HepG2 (cell line): Measurements from ENCODE around the gene MYO1G. TPM values are rescaled to one million over a fixed set of nuclear protein-coding genes. Genes with fewer than 3 reads are reported as not detected.
A peak's percentile ranks its signal among the peaks of the same experiment; 100 is the strongest.

ENCODE experiments used
- ATAC-seq: fragments of 200-7000 bp; cut with Tn5 transposase; 3 replicates; pipeline ENCODE4 v1.9.1; 2020; ENCODE audit warnings: mild to moderate bottlenecking, moderate library complexity
- BruUV-seq: library from RNA; stranded (reverse); fragments of 400-500 nt; replicated peaks from 2 replicates; lab custom pipeline; 2021; lab: Mats Ljungman, UMichigan
- CTCF ChIA-PET: fragments of 300-600 bp; formaldehyde crosslinking; extraction: SDS; loops from one replicate; lab custom pipeline; 2021; ENCODE audit warnings: low total read pairs, inconsistent platforms, low intra/inter-chr PET ratio; lab: Yijun Ruan, JAX
- POLR2A ChIA-PET: fragments of 350-600 bp; sonication (Branson Sonifier 250); formaldehyde crosslinking; loops from one replicate; lab custom pipeline; 2020; ENCODE audit warnings: antibody characterized with exemption, inconsistent platforms; lab: Yijun Ruan, JAX
- DNase-seq: peaks from one replicate; pipeline ENCODE4 v3.0.0-alpha.2; 2015; ENCODE audit warnings: low spot score
- FAIRE-seq: peaks from 3 replicates; lab custom pipeline; 2011; peaks lifted over from hg19 to GRCh38; lab: Jason Lieb, UNC
- H2AFZ ChIP-seq: one replicate; pipeline ENCODE4 v1.6.1; 2011; ENCODE audit warnings: low read length, inconsistent platforms
- H3K27ac ChIP-seq: fragments of 300-600 bp; 3 replicates; pipeline ENCODE4 v1.8.0; 2011; ENCODE audit warnings: mixed run types, mild to moderate bottlenecking, mixed read lengths, low read length, inconsistent platforms; ENCODE audit not compliant: insufficient read depth; ENCODE audit errors: extremely low read length
- H3K27me3 ChIP-seq, 2 experiments: fragments of 200-600 bp in 1 of 2; 2 replicates in 1 of 2; 3 replicates in 1 of 2; pipeline versions ENCODE4 v1.6.0 to v1.8.0; 2011; ENCODE audit warnings: low read length in 2 of 2, mild to moderate bottlenecking in 2 of 2, moderate library complexity in 2 of 2, inconsistent platforms in 1 of 2; ENCODE audit not compliant: insufficient read depth in 2 of 2, control insufficient read depth in 1 of 2
- H3K36me3 ChIP-seq, 2 experiments: fragments of 200-600 bp in 1 of 2; replicated peaks in 1 of 2; 2 replicates in 1 of 2; 3 replicates in 1 of 2; pipeline versions ENCODE4 v1.5.1 to v1.8.0; 2011; ENCODE audit warnings: low read length in 2 of 2, inconsistent platforms in 1 of 2; ENCODE audit not compliant: insufficient read depth in 2 of 2, control insufficient read depth in 1 of 2
- H3K4me1 ChIP-seq: 2 replicates; pipeline ENCODE4 v1.5.1; 2012; ENCODE audit warnings: low read length, inconsistent platforms; ENCODE audit not compliant: insufficient read depth
- H3K4me2 ChIP-seq: 2 replicates; pipeline ENCODE4 v1.6.0; 2011; ENCODE audit warnings: low read depth, low read length, inconsistent platforms
- H3K4me3 ChIP-seq, 3 experiments: fragments of 200-600 bp in 1 of 3; sonication (generic), shearing (Covaris generic) in 1 of 3; replicated peaks in 1 of 3; 2 replicates each; pipeline ENCODE4 v1.5.1; 2011 to 2016; ENCODE audit warnings: low read length in 3 of 3, inconsistent platforms in 2 of 3, low read depth in 2 of 3, mild to moderate bottlenecking in 2 of 3, control low read depth in 1 of 3, mixed read lengths in 1 of 3; ENCODE audit not compliant: insufficient read depth in 1 of 3
- H3K79me2 ChIP-seq: one replicate; pipeline ENCODE4 v1.6.1; 2011; ENCODE audit warnings: low read length, inconsistent platforms; ENCODE audit not compliant: insufficient read depth
- H3K9ac ChIP-seq: 2 replicates; pipeline ENCODE4 v1.6.0; 2011; ENCODE audit warnings: mild to moderate bottlenecking, low read depth, low read length, inconsistent platforms; ENCODE audit not compliant: insufficient read depth
- H3K9me3 ChIP-seq: 2 replicates; pipeline ENCODE4 v1.5.1; 2012; ENCODE audit warnings: mild to moderate bottlenecking, low read length
- H4K20me1 ChIP-seq: 2 replicates; pipeline ENCODE4 v1.6.0; 2011; ENCODE audit warnings: inconsistent platforms, mild to moderate bottlenecking, low read length, moderate library complexity; ENCODE audit not compliant: insufficient read depth
- ARNTL ChIP-seq: sonication (generic); formaldehyde crosslinking; IDR thresholded peaks from 2 replicates; pipeline ENCODE4 v1.4.0; 2020; ENCODE audit warnings: mild to moderate bottlenecking, missing genetic modification reagents
- STAG1 ChIP-seq: sonication (generic); formaldehyde crosslinking; IDR thresholded peaks from 2 replicates; pipeline ENCODE4 v1.4.0; 2020; ENCODE audit warnings: missing genetic modification reagents
- ZNF329 ChIP-seq: sonication (generic); formaldehyde crosslinking; IDR thresholded peaks from 2 replicates; pipeline ENCODE4 v1.9.0; 2021; ENCODE audit warnings: low read depth, mild to moderate bottlenecking, missing genetic modification reagents
- ZNF572 ChIP-seq: sonication (generic); formaldehyde crosslinking; IDR thresholded peaks from 2 replicates; pipeline ENCODE4 v1.5.1; 2020; ENCODE audit warnings: mild to moderate bottlenecking, missing genetic modification reagents
- WGBS: methylation state at CpG from one replicate; pipeline ENCODE4 v1.1.6; 2017; ENCODE audit warnings: low lambda C conversion rate; 5-methylcytosine and 5-hydroxymethylcytosine counted together
- in situ Hi-C: cut with HindIII; loops from 2 replicates; pipeline ENCODE4 v1.10.0; 2017; ENCODE audit warnings: low pct_unique_long_range_greater_than_20kb; ENCODE audit not compliant: extremely low pct_ligation_motif_present
- intact Hi-C: fragments of 100-400 bp; cut with micrococcal nuclease; formaldehyde crosslinking; loops from one replicate; pipeline ENCODE4 v1.10.0; 2022; ENCODE audit not compliant: unreplicated experiment
- polyA plus RNA-seq, 8 experiments: library from polyadenylated mRNA; depleted of rRNA in 3 of 8; stranded (reverse) in 7 of 8; unstranded in 1 of 8; fragments of >200 nt; fragmentation: Illumina TruSeq in 4 of 8; extraction: Trizol in 4 of 8; gene quantifications; 2 replicates each; pipeline versions ENCODE4 v1.2.1 to v1.2.3, GENCODE V29; 2011 to 2016; ENCODE audit warnings: low read depth in 4 of 8, missing spikeins in 1 of 8, mixed read lengths in 1 of 8; ENCODE audit not compliant: insufficient read depth in 1 of 8
- total RNA-seq, 5 experiments: library from RNA; depleted of rRNA; stranded (reverse); fragments of >200 nt; fragmentation: Illumina TruSeq; extraction: Trizol; gene quantifications; 2 replicates each; pipeline ENCODE4 v1.2.3, GENCODE V29; 2016; ENCODE audit warnings: low read depth in 1 of 5
- TF ChIP-seq, protein P1 (sequence below): sonication (generic); formaldehyde crosslinking; IDR thresholded peaks from 2 replicates; pipeline ENCODE4 v1.5.0; 2020; ENCODE audit warnings: mild to moderate bottlenecking, missing genetic modification reagents, moderate library complexity

Gene MYO1G
- total and polyA plus RNA-seq, 2 of the 13 experiments (the other 11 are each of a cell fraction or from before 2014, with no cell fraction given): 0.29 to 1.1 TPM

DNA sequence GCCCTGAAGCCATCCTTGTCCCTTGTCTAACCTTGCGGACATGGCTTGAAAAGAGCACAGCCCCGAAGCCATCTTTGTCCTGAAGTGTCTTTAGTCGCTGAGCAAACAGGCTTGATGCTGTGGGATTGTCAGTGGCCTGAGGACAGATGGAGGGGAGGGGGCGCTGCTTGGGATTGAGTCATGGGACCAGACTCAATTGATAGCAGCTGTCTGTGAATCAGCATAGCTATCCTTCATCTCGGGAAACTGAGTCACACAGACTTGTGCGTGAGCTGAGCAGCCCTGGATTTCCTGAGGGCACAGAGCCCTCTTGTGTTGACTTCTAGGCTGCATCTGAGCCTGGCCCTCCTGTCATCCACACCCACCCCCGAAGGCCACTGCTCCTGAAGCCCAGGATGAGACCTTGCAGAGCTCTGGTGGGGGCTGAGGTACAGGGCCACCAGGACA is 14.4 kb downstream of the MYO1G start:
- no peaks in the 10 kb centered on the region for H3K9me3 ChIP-seq
- H3K27ac ChIP-seq: no peak overlapping the region
- ChIA-PET CTCF (interaction anchor here (5.0 kb wide), 1 partner anchor 171 kb away, joined by 35 read pairs; no protein-coding TSS in a partner anchor), POLR2A (no interaction called here)
- ATAC-seq (peak; percentile 45), FAIRE-seq (no peak), DNase-seq (no peak)
- peaks cover 1 to 11% of the 10 kb centered on the region in 2 experiments; a peak in 2 of 5 replicates for H3K27me3 ChIP-seq
- H3K79me2 ChIP-seq: no peaks in the 10 kb centered on the region
- H3K36me3 ChIP-seq: no peaks in the 10 kb centered on the region
- peak overlapping the region in 1 of 3 experiments; percentile 9; a peak in 1 of 6 replicates for H3K4me3 ChIP-seq
- H3K9ac ChIP-seq: no peak overlapping the region
- BruUV-seq: no TSS peak
- no peaks in the 10 kb centered on the region for H4K20me1 ChIP-seq
- in situ Hi-C loops (loop anchor here (25.0 kb wide), 1 partner anchor 298 kb away; no protein-coding TSS in a partner anchor), intact Hi-C loops (no loop called here)
- 90% methylated on average over 3 of the region's 7 CpGs for WGBS
- H3K4me1 ChIP-seq: peaks cover 26% of the 10 kb centered on the region
- no peak for TF ChIP-seq ARNTL (CRISPR knock-in tag)
- no peak for TF ChIP-seq ZNF572 (CRISPR knock-in tag)
- TF ChIP-seq, protein P1, sequence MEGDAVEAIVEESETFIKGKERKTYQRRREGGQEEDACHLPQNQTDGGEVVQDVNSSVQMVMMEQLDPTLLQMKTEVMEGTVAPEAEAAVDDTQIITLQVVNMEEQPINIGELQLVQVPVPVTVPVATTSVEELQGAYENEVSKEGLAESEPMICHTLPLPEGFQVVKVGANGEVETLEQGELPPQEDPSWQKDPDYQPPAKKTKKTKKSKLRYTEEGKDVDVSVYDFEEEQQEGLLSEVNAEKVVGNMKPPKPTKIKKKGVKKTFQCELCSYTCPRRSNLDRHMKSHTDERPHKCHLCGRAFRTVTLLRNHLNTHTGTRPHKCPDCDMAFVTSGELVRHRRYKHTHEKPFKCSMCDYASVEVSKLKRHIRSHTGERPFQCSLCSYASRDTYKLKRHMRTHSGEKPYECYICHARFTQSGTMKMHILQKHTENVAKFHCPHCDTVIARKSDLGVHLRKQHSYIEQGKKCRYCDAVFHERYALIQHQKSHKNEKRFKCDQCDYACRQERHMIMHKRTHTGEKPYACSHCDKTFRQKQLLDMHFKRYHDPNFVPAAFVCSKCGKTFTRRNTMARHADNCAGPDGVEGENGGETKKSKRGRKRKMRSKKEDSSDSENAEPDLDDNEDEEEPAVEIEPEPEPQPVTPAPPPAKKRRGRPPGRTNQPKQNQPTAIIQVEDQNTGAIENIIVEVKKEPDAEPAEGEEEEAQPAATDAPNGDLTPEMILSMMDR (CRISPR knock-in tag): peak; percentile 59
- TF ChIP-seq STAG1 (CRISPR knock-in tag): peak; percentile 61
- 0 out of 2 replicates have a peak, but pooled peaks have one; percentile 20 for TF ChIP-seq ZNF329 (CRISPR knock-in tag)
- H3K4me2 ChIP-seq: 0 out of 2 replicates have a peak overlapping the region, but pooled peaks have one; percentile 15
- no peak overlapping the region for H2AFZ ChIP-seq
